Measurements from ENCODE around the gene NFKB1. TPM values are rescaled to one million over a fixed set of nuclear protein-coding genes. Genes with fewer than 3 reads are reported as not detected.
"Not testable (repeated sequence)": the region's sequence is repeated elsewhere in the genome, so short reads cannot be mapped to it uniquely, and the experiment has no call there.

Gene NFKB1
- total and polyA plus RNA-seq, 10 donors = 15.9 to 94.4 (median 55.3) TPM

DNA sequence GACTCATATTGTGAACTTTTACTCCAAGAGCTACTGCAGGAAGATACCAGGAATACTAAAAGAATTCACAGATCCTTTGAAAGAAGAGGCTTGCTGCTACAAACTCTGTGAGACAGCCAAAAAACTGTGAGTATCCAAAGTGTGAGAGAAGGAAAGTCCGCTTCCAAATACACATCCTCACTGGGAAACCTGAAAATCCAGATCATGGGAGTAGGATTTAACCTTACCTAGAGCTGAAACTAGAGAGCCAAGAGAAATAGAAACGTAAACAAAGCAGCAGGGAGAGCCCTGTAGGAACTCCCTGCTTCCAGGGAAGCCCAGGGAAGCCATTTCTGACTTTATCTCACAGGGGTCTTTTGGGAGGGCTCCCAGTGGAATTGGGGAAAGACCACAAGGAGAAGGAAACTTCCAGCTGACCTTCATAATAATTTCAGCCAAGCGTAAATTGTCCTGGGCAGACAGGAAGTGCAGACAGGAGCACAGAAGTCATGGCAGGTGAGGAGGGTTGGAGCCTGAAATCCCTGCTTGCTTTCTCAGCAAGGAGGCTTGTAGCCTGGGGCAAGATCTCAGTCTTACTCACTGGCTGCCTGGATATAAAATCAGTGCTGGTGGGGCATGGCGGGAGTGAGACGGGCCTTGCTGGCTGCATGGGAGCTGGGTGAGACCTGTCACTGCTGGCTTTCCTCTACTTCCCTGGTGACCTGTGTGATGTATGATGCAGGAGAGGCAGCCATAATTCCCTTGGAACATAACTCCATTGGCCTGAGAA is 26.2 kb upstream of the NFKB1 start:
- 81 to 94% (median 89%) methylated on average over 4 to 5 of the region's 5 CpGs for WGBS, 5 donors
- H3K27ac ChIP-seq = no peak overlapping the region
- H3K4me1 ChIP-seq = peaks cover 0 to 3% (median 0%) of the 10 kb centered on the region in 6 donors
- DNase-seq = no peak
- no peaks in the 10 kb centered on the region for H3K36me3 ChIP-seq
- no peaks in the 10 kb centered on the region for H3K27me3 ChIP-seq (replicated peaks in 1 of 7)
- intact Hi-C loops (cut with DNase I; ENCODE audit: low total_unique reads) = no loop called here
- H3K4me3 ChIP-seq = no peak overlapping the region
- H3K9me3 ChIP-seq = peaks cover 0 to 49% (median 22%) of the 10 kb centered on the region in 8 donors
- TF ChIP-seq POLR2AphosphoS5 (IDR thresholded peaks at IDR 0.05) (no peak), POLR2A (IDR thresholded peaks at IDR 0.05) (no peak), CTCF (IDR thresholded peaks at IDR 0.05 in 8 of 11, conservative IDR thresholded peaks at IDR 0.05 in 3 of 11) (no peak)

GRCh38 chr4:102477657-102478056 is 23.5 kb upstream of the NFKB1 start:
- no peak for TF ChIP-seq CTCF (IDR thresholded peaks at IDR 0.05 in 8 of 11, conservative IDR thresholded peaks at IDR 0.05 in 3 of 11)
- TF ChIP-seq POLR2AphosphoS5 (IDR thresholded peaks at IDR 0.05) = no peak
- no peak for TF ChIP-seq POLR2A (IDR thresholded peaks at IDR 0.05)
- no peaks in the 10 kb centered on the region for H3K4me1 ChIP-seq
- intact Hi-C loops (cut with DNase I; ENCODE audit: low total_unique reads) = no loop called here

DNA sequence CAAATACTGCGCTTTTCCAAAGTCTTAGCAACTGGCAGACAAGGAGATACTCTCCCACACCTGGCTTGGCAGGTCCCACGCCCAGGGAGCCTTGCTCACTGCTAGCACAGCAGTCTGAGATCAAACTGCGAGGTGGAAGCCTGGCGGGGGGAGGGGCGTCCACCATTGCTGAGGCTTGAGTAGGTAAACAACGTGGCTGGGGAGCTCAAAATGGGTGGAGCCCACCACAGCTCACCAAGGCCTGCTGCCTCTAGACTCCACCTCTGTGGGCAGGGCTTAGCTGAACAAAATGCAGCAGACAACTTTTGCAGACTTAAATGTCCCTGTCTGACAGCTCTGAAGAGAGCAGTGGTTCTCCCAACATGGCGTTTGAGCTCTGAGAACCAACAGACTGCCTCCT is 23.0 kb upstream of the NFKB1 start:
- DNase-seq = no peak
- intact Hi-C loops (cut with DNase I; ENCODE audit: low total_unique reads) = no loop called here
- Histone ChIP-seq H3K36me3 (no peaks in the 10 kb centered on the region), H3K27me3 (replicated peaks in 1 of 7) (no peaks in the 10 kb centered on the region), H3K9me3 (peaks cover 0 to 51% (median 22%) of the 10 kb centered on the region in 8 donors), H3K4me3 (no peak overlapping the region), H3K4me1 (no peaks in the 10 kb centered on the region), H3K27ac (no peak overlapping the region)
- 80 to 86% (median 83%) methylated on average over 6 to 7 of the region's 7 CpGs for WGBS, 5 donors
- TF ChIP-seq POLR2A (IDR thresholded peaks at IDR 0.05) (no peak), POLR2AphosphoS5 (IDR thresholded peaks at IDR 0.05) (no peak), CTCF (IDR thresholded peaks at IDR 0.05 in 8 of 11, conservative IDR thresholded peaks at IDR 0.05 in 3 of 11) (no peak)

More at GRCh38 chr4:102477657-102478056, 23.5 kb upstream of the NFKB1 start:
- peaks cover 0 to 51% (median 22%) of the 10 kb centered on the region in 8 donors for H3K9me3 ChIP-seq
- WGBS, 5 donors = 83 to 94% (median 94%) methylated on average over 3 of the region's 3 CpGs
- no peaks in the 10 kb centered on the region for H3K27me3 ChIP-seq (replicated peaks in 1 of 7)
- H3K36me3 ChIP-seq = no peaks in the 10 kb centered on the region
- DNase-seq = no peak
- no peak overlapping the region for H3K27ac ChIP-seq
- H3K4me3 ChIP-seq = no peak overlapping the region

DNA sequence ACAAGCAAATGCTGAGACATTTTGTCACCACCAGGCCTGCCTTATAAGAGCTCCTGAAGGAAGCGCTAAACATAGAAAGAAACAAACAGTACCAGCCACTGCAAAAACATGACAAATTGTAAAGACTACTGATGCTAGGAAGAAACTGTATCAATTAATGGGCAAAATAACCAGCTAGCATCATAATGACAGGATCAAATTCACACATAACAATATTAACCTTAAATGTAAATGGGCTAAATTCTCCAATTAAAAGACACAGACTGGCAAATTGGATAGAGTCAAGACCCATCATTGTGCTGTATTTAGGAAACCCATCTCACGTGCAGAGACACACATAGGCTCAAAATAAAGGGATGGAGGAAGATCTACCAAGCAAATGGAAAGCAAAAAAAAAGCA is 21.3 kb upstream of the NFKB1 start:
- H3K27me3 ChIP-seq (replicated peaks in 1 of 7); intact Hi-C loops (cut with DNase I; ENCODE audit: low total_unique reads); H3K4me3 ChIP-seq; H3K4me1 ChIP-seq; DNase-seq; H3K27ac ChIP-seq; H3K36me3 ChIP-seq: not testable (repeated sequence)
- H3K9me3 ChIP-seq = peaks cover 0 to 49% (median 21%) of the 10 kb centered on the region in 8 donors
- WGBS, 5 donors = 82 to 98% (median 94%) methylated on average over 2 of the region's 2 CpGs
